Nephron (organoid): ENCODE measurements around the gene MBD4.

Source experiments
- H3K27ac Mint-ChIP-seq, 3 experiments: 2 replicates each; pipeline ENCODE4 v1.8.0; 2020; ENCODE audit warnings: mixed read lengths in 3 of 3, mild to moderate bottlenecking in 2 of 3, moderate library complexity in 1 of 3
- H3K27me3 Mint-ChIP-seq: 2 replicates; pipeline ENCODE4 v1.8.0; 2021; ENCODE audit warnings: low read depth, mild to moderate bottlenecking, moderate library complexity, mixed read lengths
- H3K36me3 Mint-ChIP-seq: 2 replicates; pipeline ENCODE4 v1.8.0; 2020; ENCODE audit warnings: low read depth, mixed read lengths
- H3K4me1 Mint-ChIP-seq: 2 replicates; pipeline ENCODE4 v1.8.0; 2020; ENCODE audit warnings: mixed read lengths
- H3K4me3 Mint-ChIP-seq, 3 experiments: 2 replicates each; pipeline ENCODE4 v1.8.0; 2020; ENCODE audit warnings: mild to moderate bottlenecking in 3 of 3, mixed read lengths in 3 of 3, moderate library complexity in 2 of 3
- H3K9me3 Mint-ChIP-seq: 2 replicates; pipeline ENCODE4 v1.8.0; 2020; ENCODE audit warnings: mixed read lengths
- CTCF ChIP-seq, 3 experiments: fragments of 200-600 bp; sonication (generic); IDR thresholded peaks; one replicate each; pipeline ENCODE4 v1.5.0; 2021; ENCODE audit warnings: antibody characterized with exemption in 3 of 3; ENCODE audit not compliant: unreplicated experiment in 3 of 3

The MBD4 gene

GRCh38 chr3:129446926-129447325, 7.2 kb upstream of the MBD4 start:
- no peaks in the 10 kb centered on the region for H3K27me3 Mint-ChIP-seq
- no peak overlapping the region for H3K4me3 Mint-ChIP-seq

GRCh38 chr3:129445471-129445870, 5.7 kb upstream of the MBD4 start:
- Mint-ChIP-seq H3K4me1 (peaks cover 51% of the 10 kb centered on the region), H3K9me3 (no peaks in the 10 kb centered on the region), H3K36me3 (no peaks in the 10 kb centered on the region), H3K27ac (peak overlapping the region; percentile 45 to 93 (median 55)), H3K27me3 (no peaks in the 10 kb centered on the region), H3K4me3 (no peak overlapping the region)
- no peak for TF ChIP-seq CTCF (IDR thresholded peaks at IDR 0.05; ENCODE audit: unreplicated experiment in 3 of 3)

More at GRCh38 chr3:129446926-129447325, 7.2 kb upstream of the MBD4 start:
- peak overlapping the region; percentile 73 to 97 (median 93) for H3K27ac Mint-ChIP-seq
- TF ChIP-seq CTCF (IDR thresholded peaks at IDR 0.05; ENCODE audit: unreplicated experiment in 3 of 3), result no peak
- peaks cover 6% of the 10 kb centered on the region for H3K36me3 Mint-ChIP-seq
- no peaks in the 10 kb centered on the region for H3K9me3 Mint-ChIP-seq
- H3K4me1 Mint-ChIP-seq, result peaks cover 39% of the 10 kb centered on the region

GRCh38 chr3:129442947-129443346, 3.2 kb upstream of the MBD4 start:
- peaks cover 48% of the 10 kb centered on the region for H3K4me1 Mint-ChIP-seq
- no peak for TF ChIP-seq CTCF (IDR thresholded peaks at IDR 0.05; ENCODE audit: unreplicated experiment in 3 of 3)
- no peaks in the 10 kb centered on the region for H3K9me3 Mint-ChIP-seq
- H3K27ac Mint-ChIP-seq, result peak overlapping the region; percentile 7 to 90 (median 50)
- peak overlapping the region; percentile 54 to 99 (median 75) for H3K4me3 Mint-ChIP-seq
- no peaks in the 10 kb centered on the region for H3K27me3 Mint-ChIP-seq
- no peaks in the 10 kb centered on the region for H3K36me3 Mint-ChIP-seq

- Mint-ChIP-seq H3K9me3 (no peaks in the 10 kb centered on the region), H3K27me3 (no peaks in the 10 kb centered on the region), H3K4me3 (peak overlapping the region; percentile 54 to 99 (median 75)), H3K27ac (peak overlapping the region; percentile 7 to 90 (median 50)), H3K4me1 (peaks cover 49% of the 10 kb centered on the region), H3K36me3 (peaks cover 4% of the 10 kb centered on the region)
- TF ChIP-seq CTCF (IDR thresholded peaks at IDR 0.05; ENCODE audit: unreplicated experiment in 3 of 3), result no peak
Measured at GRCh38 chr3:129442486-129442885, 2.7 kb upstream of the MBD4 start.

- peak overlapping the region; percentile 90 to 95 (median 94) for H3K27ac Mint-ChIP-seq
- H3K36me3 Mint-ChIP-seq, result peaks cover 8% of the 10 kb centered on the region
- H3K4me1 Mint-ChIP-seq, result peaks cover 51% of the 10 kb centered on the region
- no peak for TF ChIP-seq CTCF (IDR thresholded peaks at IDR 0.05; ENCODE audit: unreplicated experiment in 3 of 3)
- H3K9me3 Mint-ChIP-seq, result no peaks in the 10 kb centered on the region
- no peaks in the 10 kb centered on the region for H3K27me3 Mint-ChIP-seq
- H3K4me3 Mint-ChIP-seq, result peak overlapping the region; percentile 94 to 99 (median 96)
Measured at GRCh38 chr3:129441782-129442181, 2.0 kb upstream of the MBD4 start.

- Mint-ChIP-seq H3K4me3 (peak overlapping the region; percentile 94 to 99 (median 96)), H3K9me3 (no peaks in the 10 kb centered on the region), H3K36me3 (peaks cover 12% of the 10 kb centered on the region), H3K27me3 (no peaks in the 10 kb centered on the region), H3K4me1 (peaks cover 57% of the 10 kb centered on the region), H3K27ac (peak overlapping the region; percentile 90 to 95 (median 94))
- no peak for TF ChIP-seq CTCF (IDR thresholded peaks at IDR 0.05; ENCODE audit: unreplicated experiment in 3 of 3)
Measured at GRCh38 chr3:129441215-129441614, 1.5 kb upstream of the MBD4 start.
